A673 (cell line): ENCODE measurements around the gene MAB21L1. TPM values are rescaled to one million over a fixed set of nuclear protein-coding genes. Genes with fewer than 3 reads are reported as not detected.

Experiments used
- BruUV-seq: library from RNA; stranded (reverse); fragments of 400-500 nt; replicated peaks from 2 replicates; lab custom pipeline; 2021; lab: Mats Ljungman, UMichigan
- CTCF ChIA-PET: fragments of 300-600 bp; sonication (Branson Sonifier 250); formaldehyde crosslinking; loops from one replicate; lab custom pipeline; 2022; ENCODE audit warnings: antibody characterized with exemption; lab: Charles Lee
- POLR2A ChIA-PET: fragments of 300-600 bp; sonication (Branson Sonifier 250); formaldehyde crosslinking; loops from one replicate; lab custom pipeline; 2022; ENCODE audit warnings: antibody characterized with exemption; ENCODE audit not compliant: low non-redundant PET; lab: Charles Lee
- DNase-seq: peaks from one replicate; pipeline ENCODE4 v3.0.0-alpha.2; 2015; ENCODE audit warnings: low spot score
- H3K27ac ChIP-seq: fragments of 200-600 bp; sonication (generic); 2 replicates; pipeline ENCODE4 v1.5.1; 2016; ENCODE audit warnings: mixed run types, low read depth, mild to moderate bottlenecking, mixed read lengths, antibody characterized with exemption, low read length; ENCODE audit not compliant: poor library complexity, severe bottlenecking
- H3K27me3 ChIP-seq: fragments of 200-600 bp; sonication (generic); replicated peaks from 2 replicates; pipeline ENCODE4 v1.6.1; 2017; ENCODE audit warnings: mixed run types, low read depth, mild to moderate bottlenecking, mixed read lengths, antibody characterized with exemption, low read length; ENCODE audit not compliant: insufficient read depth, poor library complexity
- H3K36me3 ChIP-seq: fragments of 200-600 bp; sonication (generic); 2 replicates; pipeline ENCODE4 v1.6.1; 2016; ENCODE audit warnings: mixed run types, mild to moderate bottlenecking, mixed read lengths, antibody characterized with exemption, low read length; ENCODE audit not compliant: insufficient read depth, poor library complexity, severe bottlenecking
- H3K4me1 ChIP-seq: fragments of 200-600 bp; sonication (generic); 2 replicates; pipeline ENCODE4 v1.6.1; 2017; ENCODE audit warnings: mixed run types, mild to moderate bottlenecking, mixed read lengths, antibody characterized with exemption, low read length; ENCODE audit not compliant: insufficient read depth, poor library complexity, severe bottlenecking
- H3K4me3 ChIP-seq: fragments of 200-600 bp; sonication (generic); 2 replicates; pipeline ENCODE4 v1.5.1; 2016; ENCODE audit warnings: low read depth, mixed run types, mild to moderate bottlenecking, mixed read lengths, low read length; ENCODE audit not compliant: poor library complexity, severe bottlenecking
- H3K9me3 ChIP-seq: fragments of 200-600 bp; sonication (generic); 2 replicates; pipeline ENCODE4 v1.6.1; 2016; ENCODE audit warnings: mixed run types, low read depth, mild to moderate bottlenecking, mixed read lengths, antibody characterized with exemption, low read length; ENCODE audit not compliant: poor library complexity, severe bottlenecking
- CTCF ChIP-seq: fragments of 300-800, 200-600 bp; sonication (generic); conservative IDR thresholded peaks from 2 replicates; pipeline ENCODE4 v1.5.1; 2017; ENCODE audit warnings: low read depth, mild to moderate bottlenecking, antibody characterized with exemption, low read length, moderate library complexity, mixed read lengths
- EZH2 ChIP-seq: fragments of 200-600 bp; sonication (generic); IDR thresholded peaks from 2 replicates; pipeline ENCODE4 v1.6.1; 2017; ENCODE audit warnings: borderline replicate concordance, low read depth, mild to moderate bottlenecking, mixed read lengths, antibody characterized with exemption, low read length; ENCODE audit not compliant: poor library complexity, severe bottlenecking
- intact Hi-C: fragments of 100-400 bp; cut with micrococcal nuclease; formaldehyde crosslinking; loops from one replicate; pipeline ENCODE4 v1.10.0; 2022; ENCODE audit not compliant: unreplicated experiment
- total RNA-seq: library from RNA; stranded (reverse); gene quantifications from 2 replicates; pipeline ENCODE4 v1.2.3, GENCODE V29; 2021

Gene MAB21L1
- total RNA-seq, 1 experiment from 2014 or later: not detected

- Histone ChIP-seq H3K4me1 (no peaks in the 10 kb centered on the region), H3K4me3 (no peak overlapping the region), H3K27ac (no peak overlapping the region), H3K9me3 (no peaks in the 10 kb centered on the region), H3K36me3 (no peaks in the 10 kb centered on the region), H3K27me3 (no peaks in the 10 kb centered on the region)
- POLR2A ChIA-PET: no interaction called here
- BruUV-seq: no TSS peak
- intact Hi-C loops: no loop called here
- DNase-seq: no peak
- CTCF ChIA-PET: no interaction called here
- TF ChIP-seq EZH2: no peak
- no peak for TF ChIP-seq CTCF
Observed at GRCh38 chr13:35468195-35468594, 8.3 kb downstream of the MAB21L1 start.

GRCh38 chr13:35465371-35465770 is 11.1 kb downstream of the MAB21L1 start:
- POLR2A ChIA-PET: no interaction called here
- TF ChIP-seq CTCF (no peak), EZH2 (no peak)
- CTCF ChIA-PET: no interaction called here
- no peak overlapping the region for H3K4me3 ChIP-seq
- no TSS peak for BruUV-seq
- no peak overlapping the region for H3K27ac ChIP-seq
- H3K4me1 ChIP-seq: no peaks in the 10 kb centered on the region
- no peaks in the 10 kb centered on the region for H3K27me3 ChIP-seq
- intact Hi-C loops: no loop called here
- DNase-seq: no peak
- no peaks in the 10 kb centered on the region for H3K9me3 ChIP-seq
- no peaks in the 10 kb centered on the region for H3K36me3 ChIP-seq

DNA sequence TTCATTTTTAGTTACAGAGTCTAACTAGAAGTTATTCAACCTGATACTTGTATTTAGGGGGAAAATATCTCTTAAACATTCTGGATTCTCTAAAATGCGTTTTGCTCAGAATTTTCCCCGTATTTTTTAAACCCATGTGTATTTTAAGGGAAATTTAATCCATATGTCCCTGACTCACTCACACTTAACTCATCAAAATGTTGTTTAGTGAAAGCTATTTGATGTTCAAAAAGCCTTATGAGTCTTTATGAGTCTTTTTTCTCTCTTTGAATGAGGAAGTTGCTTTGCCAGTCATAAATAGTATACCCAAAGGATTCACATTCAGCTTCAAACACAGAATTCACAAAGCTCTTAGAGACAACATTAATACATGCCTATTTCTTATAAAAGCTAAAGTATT is 16.4 kb downstream of the MAB21L1 start:
- H3K4me3 ChIP-seq: no peak overlapping the region
- no peaks in the 10 kb centered on the region for H3K36me3 ChIP-seq
- H3K4me1 ChIP-seq: no peaks in the 10 kb centered on the region
- no peaks in the 10 kb centered on the region for H3K9me3 ChIP-seq
- TF ChIP-seq CTCF (no peak), EZH2 (no peak)
- intact Hi-C loops: no loop called here
- no TSS peak for BruUV-seq
- no peak for DNase-seq
- H3K27me3 ChIP-seq: no peaks in the 10 kb centered on the region
- ChIA-PET CTCF (no interaction called here), POLR2A (interaction anchor here (0.7 kb wide), 1 partner anchor 162 kb away, joined by 4 read pairs; no protein-coding TSS in a partner anchor)
- H3K27ac ChIP-seq: no peak overlapping the region
